Naive thymus-derived CD4-positive, alpha-beta T cell (primary cell): ENCODE results near the gene RHNO1. TPM values are rescaled to one million over a fixed set of nuclear protein-coding genes. Genes with fewer than 3 reads are reported as not detected.
A peak's percentile ranks its signal among the peaks of the same experiment; 100 is the strongest.

ENCODE experiments used
- ATAC-seq: fragments of 150-1000 bp; cut with Tn5 transposase; 2 replicates; pipeline ENCODE4 v1.10.0; 2021; ENCODE audit warnings: mild to moderate bottlenecking, moderate library complexity
- CTCF ChIA-PET: fragments of 350-600 bp; sonication (Branson Sonifier 250); formaldehyde crosslinking; loops from one replicate; lab custom pipeline; 2021; ENCODE audit warnings: antibody characterized with exemption; lab: Charles Lee
- POLR2A ChIA-PET: fragments of 350-600 bp; sonication (Branson Sonifier 250); formaldehyde crosslinking; loops from one replicate; lab custom pipeline; 2021; ENCODE audit warnings: antibody characterized with exemption, inconsistent platforms; lab: Charles Lee
- DNase-seq, 9 donors: peaks; one replicate each; pipeline versions ENCODE4 v3.0.0 to v3.0.0-alpha.2; 2020 to 2022; ENCODE audit warnings: mixed read lengths in 1 of 9
- H3K27ac ChIP-seq: one replicate; pipeline ENCODE4 v1.7.0; 2013; ENCODE audit warnings: mild to moderate bottlenecking, low read depth, low read length, moderate library complexity
- H3K27me3 ChIP-seq, 2 donors: one replicate each; pipeline ENCODE4 v1.7.0; 2013; ENCODE audit warnings: low read length in 2 of 2, mild to moderate bottlenecking in 2 of 2, moderate library complexity in 2 of 2; ENCODE audit not compliant: control insufficient read depth in 2 of 2, insufficient read depth in 2 of 2
- H3K36me3 ChIP-seq, 3 experiments: 1 replicate in 2 of 3; 2 replicates in 1 of 3; pipeline ENCODE4 v1.7.0; 2013; ENCODE audit warnings: low read length in 3 of 3, mild to moderate bottlenecking in 3 of 3, moderate library complexity in 1 of 3; ENCODE audit not compliant: insufficient read depth in 3 of 3, control insufficient read depth in 2 of 3
- H3K4me1 ChIP-seq, 2 donors: one replicate each; pipeline ENCODE4 v1.7.0; 2013; ENCODE audit warnings: low read length in 2 of 2, mild to moderate bottlenecking in 2 of 2, moderate library complexity in 1 of 2; ENCODE audit not compliant: control insufficient read depth in 2 of 2, insufficient read depth in 2 of 2
- H3K4me3 ChIP-seq: 2 replicates; pipeline ENCODE4 v1.7.0; 2013; ENCODE audit warnings: mild to moderate bottlenecking, low read length
- H3K9me3 ChIP-seq, 3 experiments: 1 replicate in 2 of 3; 2 replicates in 1 of 3; pipeline ENCODE4 v1.7.0; 2013; ENCODE audit warnings: low read length in 3 of 3; ENCODE audit not compliant: control insufficient read depth in 2 of 3
- H3K27ac Mint-ChIP-seq, 9 donors: one replicate each; pipeline ENCODE4 v1.8.0; 2020 to 2022; ENCODE audit warnings: mixed read lengths in 9 of 9, mild to moderate bottlenecking in 8 of 9, moderate library complexity in 5 of 9, inconsistent platforms in 2 of 9
- H3K27me3 Mint-ChIP-seq, 5 donors: one replicate each; pipeline ENCODE4 v1.8.0; 2021 to 2022; ENCODE audit warnings: mixed read lengths in 5 of 5, mild to moderate bottlenecking in 1 of 5
- H3K36me3 Mint-ChIP-seq, 5 donors: one replicate each; pipeline ENCODE4 v1.8.0; 2020 to 2022; ENCODE audit warnings: mixed read lengths in 5 of 5, mild to moderate bottlenecking in 3 of 5, inconsistent platforms in 1 of 5
- H3K4me1 Mint-ChIP-seq, 7 donors: one replicate each; pipeline ENCODE4 v1.8.0; 2020 to 2022; ENCODE audit warnings: mixed read lengths in 7 of 7, mild to moderate bottlenecking in 3 of 7, inconsistent platforms in 1 of 7
- H3K4me3 Mint-ChIP-seq, 10 donors: one replicate each; pipeline ENCODE4 v1.8.0; 2020 to 2022; ENCODE audit warnings: mild to moderate bottlenecking in 10 of 10, mixed read lengths in 10 of 10, moderate library complexity in 6 of 10, inconsistent platforms in 2 of 10
- H3K9me3 Mint-ChIP-seq, 11 donors: one replicate each; pipeline ENCODE4 v1.8.0; 2020 to 2022; ENCODE audit warnings: mixed read lengths in 11 of 11, mild to moderate bottlenecking in 4 of 11, inconsistent platforms in 1 of 11, moderate library complexity in 1 of 11
- intact Hi-C, 2 donors: fragments of 100-400 bp; cut with micrococcal nuclease; formaldehyde crosslinking; loops; one replicate each; pipeline ENCODE4 v1.15.1; 2023
- polyA plus RNA-seq, 2 donors: library from polyadenylated mRNA; unstranded; fragments of 300-500 nt; fragmentation: Illumina TruSeq; gene quantifications; one replicate each; pipeline ENCODE4 v1.2.3, GENCODE V29; 2021
- total RNA-seq, 6 experiments: library from RNA in 5 of 6; stranded (reverse) in 5 of 6; gene quantifications; 1 replicate in 5 of 6; 2 replicates in 1 of 6; pipeline ENCODE4 v1.2.3 and lab custom pipeline; 2021 to 2026

Gene RHNO1
- total and polyA plus RNA-seq, 7 experiments from 2014 or later: 13.7 to 53.6 (median 29.9) TPM

DNA sequence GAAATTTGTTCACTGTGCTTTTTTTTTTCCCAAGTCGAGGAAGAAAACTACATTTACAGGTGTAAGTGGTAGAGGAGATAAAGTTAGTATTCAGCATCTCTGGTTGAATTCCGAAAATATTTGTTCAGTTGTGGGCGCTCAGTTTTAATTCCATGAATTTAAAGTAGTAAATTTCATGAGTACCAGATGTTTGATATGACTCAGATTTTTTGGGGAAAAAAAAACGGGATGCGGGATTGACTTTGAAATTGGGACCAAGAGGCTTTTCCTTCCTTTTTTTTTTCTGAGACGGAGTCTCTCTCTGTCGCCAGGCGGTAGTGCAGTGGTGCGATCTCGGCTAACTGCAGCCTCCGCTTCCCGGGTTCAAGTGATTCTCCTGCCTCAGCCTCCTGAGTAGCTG is 15.2 kb downstream of the RHNO1 start:
- ChIA-PET POLR2A (interaction anchor here (0.5 to 1.5 kb wide), 3 partner anchors 15 to 100 kb away, joined by 3 to 7 read pairs (median 4); partner anchors contain the start of genes FOXM1 and RHNO1), CTCF (interaction anchor here (0.6 kb wide), 1 partner anchor 78 kb away, joined by 3 read pairs; no protein-coding TSS in a partner anchor)
- H3K4me1 ChIP-seq: peaks cover 3 to 8% of the 10 kb centered on the region in 2 donors
- intact Hi-C loops: loop anchor here in 1 of 2 donors (5.0 kb wide), 3 partner anchors 980 to 1755 kb away; partner anchors contain the start of genes AKAP3, NDUFA9, PARP11 and RAD51AP1
- H3K4me3 ChIP-seq: no peak overlapping the region
- Mint-ChIP-seq H3K27ac (no peak overlapping the region), H3K4me3 (peak overlapping the region in 9 of 10 donors; percentile 29 to 100 (median 95)), H3K36me3 (peaks cover 0 to 6% (median 0%) of the 10 kb centered on the region in 5 donors), H3K27me3 (peaks cover 0 to 2% (median 0%) of the 10 kb centered on the region in 5 donors), H3K4me1 (peaks cover 15 to 35% (median 31%) of the 10 kb centered on the region in 7 donors), H3K9me3 (peaks cover 0 to 2% (median 0%) of the 10 kb centered on the region in 11 donors)
- ATAC-seq: no peak
- H3K9me3 ChIP-seq: no peaks in the 10 kb centered on the region
- no peak for DNase-seq
- H3K27me3 ChIP-seq: no peaks in the 10 kb centered on the region
- peaks cover 0 to 13% (median 0%) of the 10 kb centered on the region in 3 experiments for H3K36me3 ChIP-seq
- no peak overlapping the region for H3K27ac ChIP-seq

DNA sequence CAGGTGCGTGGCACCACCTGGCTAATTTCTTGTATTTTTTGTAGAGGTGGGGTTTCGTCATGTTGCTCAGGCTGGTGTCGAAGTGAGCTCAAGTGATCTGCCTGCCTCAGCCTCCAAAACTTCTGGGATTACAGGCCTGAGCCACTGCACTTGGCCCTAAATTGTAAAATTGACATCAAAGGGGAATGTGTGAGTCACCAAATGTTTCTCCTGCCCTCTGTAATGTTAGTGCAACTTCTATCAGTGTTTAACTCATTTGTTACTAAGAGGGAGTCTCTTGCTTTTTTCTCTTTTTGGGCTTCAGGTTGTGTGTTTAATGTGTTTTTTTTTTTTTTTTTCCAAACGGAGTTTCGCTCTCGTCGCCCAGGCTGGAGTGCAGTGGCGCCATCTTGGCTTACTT is 16.0 kb downstream of the RHNO1 start:
- DNase-seq: no peak
- Mint-ChIP-seq H3K4me1 (peaks cover 15 to 35% (median 30%) of the 10 kb centered on the region in 7 donors), H3K27me3 (peaks cover 0 to 2% (median 0%) of the 10 kb centered on the region in 5 donors), H3K9me3 (peaks cover 0 to 2% (median 0%) of the 10 kb centered on the region in 11 donors), H3K27ac (peak overlapping the region in 2 of 9 donors; percentile 18 to 22), H3K36me3 (peaks cover 0 to 4% (median 0%) of the 10 kb centered on the region in 5 donors), H3K4me3 (peak overlapping the region; percentile 27 to 59 (median 47))
- H3K4me1 ChIP-seq: peaks cover 3 to 8% of the 10 kb centered on the region in 2 donors
- intact Hi-C loops: loop anchor here in 1 of 2 donors (5.0 kb wide), 3 partner anchors 979 to 1754 kb away; partner anchors contain the start of genes AKAP3, NDUFA9, PARP11 and RAD51AP1
- H3K27ac ChIP-seq: no peak overlapping the region
- CTCF ChIA-PET: no interaction called here
- no peak for ATAC-seq
- POLR2A ChIA-PET: interaction anchor here (0.7 to 1.5 kb wide), 2 partner anchors 16 to 100 kb away, joined by 4 to 7 read pairs; partner anchors contain the start of genes FOXM1 and RHNO1
- H3K27me3 ChIP-seq: no peaks in the 10 kb centered on the region
- H3K9me3 ChIP-seq: no peaks in the 10 kb centered on the region
- H3K36me3 ChIP-seq: peaks cover 0 to 8% (median 0%) of the 10 kb centered on the region in 3 experiments
- H3K4me3 ChIP-seq: no peak overlapping the region

GRCh38 chr12:2895051-2895451 is 18.0 kb downstream of the RHNO1 start:
- Histone ChIP-seq H3K36me3 (peaks cover 0 to 6% (median 0%) of the 10 kb centered on the region in 3 experiments), H3K9me3 (no peaks in the 10 kb centered on the region), H3K27ac (no peak overlapping the region), H3K4me3 (no peak overlapping the region), H3K27me3 (no peaks in the 10 kb centered on the region), H3K4me1 (peaks cover 3% of the 10 kb centered on the region in 2 donors)
- Mint-ChIP-seq H3K4me3 (no peak overlapping the region), H3K36me3 (peaks cover 0 to 3% (median 0%) of the 10 kb centered on the region in 5 donors), H3K4me1 (peaks cover 11 to 25% (median 19%) of the 10 kb centered on the region in 7 donors), H3K27me3 (peaks cover 0 to 2% (median 0%) of the 10 kb centered on the region in 5 donors), H3K27ac (no peak overlapping the region), H3K9me3 (peaks cover 0 to 2% (median 0%) of the 10 kb centered on the region in 11 donors)
- POLR2A ChIA-PET: interaction anchor here (1.3 kb wide), 1 partner anchor 18 kb away, joined by 4 read pairs; the partner anchor contains the start of genes FOXM1 and RHNO1
- intact Hi-C loops: no loop called here
- no peak for ATAC-seq
- DNase-seq: no peak
- CTCF ChIA-PET: no interaction called here

DNA sequence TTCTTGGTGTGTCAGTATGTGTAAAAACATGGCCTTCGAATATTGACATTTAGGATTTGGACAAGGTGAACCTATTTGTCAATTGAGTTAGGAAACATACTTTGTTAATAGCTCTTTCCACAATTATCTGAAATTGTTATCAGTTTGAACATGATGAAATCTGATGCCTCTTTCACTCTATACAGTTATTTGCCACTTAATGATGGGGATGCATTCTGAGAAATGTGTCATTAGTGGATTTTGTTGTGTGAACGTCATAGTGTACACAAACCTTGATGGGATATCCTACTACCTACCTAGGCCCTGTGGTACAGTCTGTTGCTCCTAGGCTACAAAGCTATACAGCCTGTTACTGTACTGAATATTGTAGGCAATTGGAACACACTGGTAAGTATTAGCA is 18.5 kb downstream of the RHNO1 start:
- H3K27me3 Mint-ChIP-seq: peaks cover 0 to 2% (median 0%) of the 10 kb centered on the region in 5 donors
- no peaks in the 10 kb centered on the region for H3K27me3 ChIP-seq
- intact Hi-C loops: no loop called here
- H3K9me3 Mint-ChIP-seq: peaks cover 0 to 2% (median 0%) of the 10 kb centered on the region in 11 donors
- no peaks in the 10 kb centered on the region for H3K4me1 ChIP-seq
- no peak overlapping the region for H3K4me3 Mint-ChIP-seq
- H3K27ac ChIP-seq: no peak overlapping the region
- DNase-seq: no peak
- no peak overlapping the region for H3K27ac Mint-ChIP-seq
- peaks cover 0 to 3% (median 0%) of the 10 kb centered on the region in 5 donors for H3K36me3 Mint-ChIP-seq
- H3K36me3 ChIP-seq: peaks cover 0 to 6% (median 0%) of the 10 kb centered on the region in 3 experiments
- no peaks in the 10 kb centered on the region for H3K9me3 ChIP-seq
- H3K4me3 ChIP-seq: no peak overlapping the region
- CTCF ChIA-PET: no interaction called here
- ATAC-seq: no peak
- peaks cover 9 to 20% (median 15%) of the 10 kb centered on the region in 7 donors for H3K4me1 Mint-ChIP-seq
- POLR2A ChIA-PET: interaction anchor here (1.3 kb wide), 1 partner anchor 18 kb away, joined by 4 read pairs; the partner anchor contains the start of genes FOXM1 and RHNO1

DNA sequence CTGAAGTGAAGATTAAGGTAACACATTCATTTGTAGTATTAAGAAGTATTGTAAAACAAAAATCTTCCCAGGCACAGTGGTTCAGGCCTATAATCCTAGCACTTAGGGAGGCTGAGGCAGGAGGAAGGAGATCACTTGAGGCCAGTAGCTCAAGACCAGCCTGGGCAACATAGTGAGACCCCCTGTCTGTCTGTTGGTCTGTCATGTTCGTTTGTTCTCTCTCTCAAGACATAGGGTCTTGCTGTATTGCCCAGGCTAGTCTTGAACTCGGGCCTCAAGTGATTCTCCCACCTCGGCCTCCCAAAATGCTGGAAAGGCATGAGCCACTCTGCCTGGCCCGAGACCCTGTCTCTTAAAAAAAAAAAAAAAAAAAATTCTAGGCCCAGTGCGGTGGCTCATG is 20.4 kb downstream of the RHNO1 start:
- Mint-ChIP-seq H3K36me3 (no peaks in the 10 kb centered on the region), H3K9me3 (no peaks in the 10 kb centered on the region), H3K4me1 (peaks cover 4 to 5% (median 4%) of the 10 kb centered on the region in 7 donors), H3K4me3 (no peak overlapping the region), H3K27ac (no peak overlapping the region), H3K27me3 (no peaks in the 10 kb centered on the region)
- Histone ChIP-seq H3K9me3 (no peaks in the 10 kb centered on the region), H3K27me3 (no peaks in the 10 kb centered on the region), H3K4me1 (no peaks in the 10 kb centered on the region), H3K36me3 (no peaks in the 10 kb centered on the region), H3K27ac (no peak overlapping the region), H3K4me3 (no peak overlapping the region)
- ATAC-seq (no peak), DNase-seq (no peak)
- ChIA-PET POLR2A (no interaction called here), CTCF (no interaction called here)
- intact Hi-C loops: no loop called here

GRCh38 chr12:2900642-2901041 is 23.6 kb downstream of the RHNO1 start:
- Mint-ChIP-seq H3K9me3 (no peaks in the 10 kb centered on the region), H3K27ac (peak overlapping the region in 1 of 9 donors; percentile 21), H3K36me3 (peaks cover 0 to 1% (median 0%) of the 10 kb centered on the region in 5 donors), H3K4me1 (no peaks in the 10 kb centered on the region), H3K27me3 (no peaks in the 10 kb centered on the region), H3K4me3 (no peak overlapping the region)
- DNase-seq: no peak
- no peak overlapping the region for H3K27ac ChIP-seq
- intact Hi-C loops: no loop called here
- H3K4me3 ChIP-seq: no peak overlapping the region
- no peaks in the 10 kb centered on the region for H3K36me3 ChIP-seq
- no peaks in the 10 kb centered on the region for H3K27me3 ChIP-seq
- ChIA-PET CTCF (no interaction called here), POLR2A (interaction anchor here (0.6 to 1.3 kb wide), 2 partner anchors 10 to 25 kb away, joined by 4 to 5 read pairs; partner anchors contain the start of gene TULP3)
- H3K4me1 ChIP-seq: no peaks in the 10 kb centered on the region
- no peak for ATAC-seq
- no peaks in the 10 kb centered on the region for H3K9me3 ChIP-seq
